Endothelial cell of umbilical vein (primary cell): ENCODE results near the gene LYZL6.

Experiments
- EZH2 ChIP-seq: IDR thresholded peaks from 2 replicates; pipeline ENCODE4 v1.6.1; 2012; ENCODE audit warnings: borderline replicate concordance, low read depth, mild to moderate bottlenecking, moderate library complexity, low read length, inconsistent platforms; ENCODE audit not compliant: severe bottlenecking
- FOS ChIP-seq: IDR thresholded peaks from 2 replicates; pipeline ENCODE4 v1.6.1; 2011; ENCODE audit warnings: mild to moderate bottlenecking, low read length, moderate library complexity, borderline replicate concordance; ENCODE audit not compliant: insufficient read depth
- GATA2 ChIP-seq: IDR thresholded peaks from 2 replicates; pipeline ENCODE4 v1.7.0; 2011; ENCODE audit warnings: low read depth, mild to moderate bottlenecking, moderate library complexity, mixed read lengths, low read length; ENCODE audit not compliant: insufficient read length, insufficient read depth
- JUN ChIP-seq: IDR thresholded peaks from 2 replicates; pipeline ENCODE4 v1.6.1; 2011; ENCODE audit warnings: borderline replicate concordance, low read depth; ENCODE audit not compliant: insufficient read length, insufficient read depth
- MYC ChIP-seq: IDR thresholded peaks from one replicate; pipeline ENCODE4 v1.6.1; 2011; ENCODE audit warnings: mild to moderate bottlenecking, low read depth, low read length
- POLR2A ChIP-seq: IDR thresholded peaks from 2 replicates; pipeline ENCODE4 v1.6.1; 2012; ENCODE audit warnings: low read depth, mild to moderate bottlenecking, control low read depth, low read length
- POLR2AphosphoS5 ChIP-seq: IDR thresholded peaks from 2 replicates; pipeline ENCODE4 v1.6.1; 2012; ENCODE audit warnings: low read depth, mild to moderate bottlenecking, control low read depth, low read length, moderate library complexity; ENCODE audit not compliant: insufficient read depth
- TF ChIP-seq, protein P1 (sequence below), 2 donors: IDR thresholded peaks; 1 replicate in 1 of 2; 2 replicates in 1 of 2; pipeline ENCODE4 v1.5.1; 2011; ENCODE audit warnings: low read length in 2 of 2, mild to moderate bottlenecking in 2 of 2, moderate library complexity in 2 of 2, control low read depth in 1 of 2, inconsistent platforms in 1 of 2, low read depth in 1 of 2; ENCODE audit not compliant: insufficient read depth in 1 of 2; ENCODE audit errors: extremely low read depth in 1 of 2
- TF ChIP-seq, protein P2 (sequence below): IDR thresholded peaks from 2 replicates; pipeline ENCODE4 v1.6.1; 2011; ENCODE audit not compliant: insufficient read depth, insufficient read length

DNA sequence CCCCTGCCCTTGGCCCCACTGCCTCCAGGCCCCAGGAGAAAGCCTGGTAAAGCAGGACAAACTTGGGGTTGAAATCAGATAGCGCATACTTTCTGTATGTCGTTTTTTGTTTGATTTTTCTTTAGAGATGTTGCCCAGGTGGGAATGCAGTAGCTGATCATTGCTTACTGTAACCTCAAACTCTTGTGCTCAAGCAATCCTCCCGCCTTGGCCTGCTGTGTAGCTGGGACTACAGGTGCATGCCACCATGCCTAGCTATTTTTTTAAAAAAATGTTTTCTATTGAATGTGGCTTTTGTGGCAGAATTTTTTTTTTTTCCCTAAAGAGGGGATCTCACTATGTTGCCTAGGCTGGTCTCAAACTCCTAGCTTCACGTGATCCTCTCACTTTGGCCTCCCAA, 52.2 kb downstream of the LYZL6 start:
- TF ChIP-seq, protein P1, sequence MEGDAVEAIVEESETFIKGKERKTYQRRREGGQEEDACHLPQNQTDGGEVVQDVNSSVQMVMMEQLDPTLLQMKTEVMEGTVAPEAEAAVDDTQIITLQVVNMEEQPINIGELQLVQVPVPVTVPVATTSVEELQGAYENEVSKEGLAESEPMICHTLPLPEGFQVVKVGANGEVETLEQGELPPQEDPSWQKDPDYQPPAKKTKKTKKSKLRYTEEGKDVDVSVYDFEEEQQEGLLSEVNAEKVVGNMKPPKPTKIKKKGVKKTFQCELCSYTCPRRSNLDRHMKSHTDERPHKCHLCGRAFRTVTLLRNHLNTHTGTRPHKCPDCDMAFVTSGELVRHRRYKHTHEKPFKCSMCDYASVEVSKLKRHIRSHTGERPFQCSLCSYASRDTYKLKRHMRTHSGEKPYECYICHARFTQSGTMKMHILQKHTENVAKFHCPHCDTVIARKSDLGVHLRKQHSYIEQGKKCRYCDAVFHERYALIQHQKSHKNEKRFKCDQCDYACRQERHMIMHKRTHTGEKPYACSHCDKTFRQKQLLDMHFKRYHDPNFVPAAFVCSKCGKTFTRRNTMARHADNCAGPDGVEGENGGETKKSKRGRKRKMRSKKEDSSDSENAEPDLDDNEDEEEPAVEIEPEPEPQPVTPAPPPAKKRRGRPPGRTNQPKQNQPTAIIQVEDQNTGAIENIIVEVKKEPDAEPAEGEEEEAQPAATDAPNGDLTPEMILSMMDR (IDR thresholded peaks at IDR 0.05; ENCODE audit: extremely low read depth in 1 of 2, insufficient read depth in 1 of 2, low read depth in 1 of 2, low read length in 2 of 2), result no peak
- TF ChIP-seq EZH2, result no peak
- TF ChIP-seq, protein P2, sequence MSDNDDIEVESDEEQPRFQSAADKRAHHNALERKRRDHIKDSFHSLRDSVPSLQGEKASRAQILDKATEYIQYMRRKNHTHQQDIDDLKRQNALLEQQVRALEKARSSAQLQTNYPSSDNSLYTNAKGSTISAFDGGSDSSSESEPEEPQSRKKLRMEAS, result no peak
- no peak for TF ChIP-seq MYC
- TF ChIP-seq GATA2, result no peak
- TF ChIP-seq POLR2A, result no peak
- TF ChIP-seq POLR2AphosphoS5, result no peak
- no peak for TF ChIP-seq FOS
- TF ChIP-seq JUN, result no peak
